Heart left ventricle (tissue), 16 donors: ENCODE data around the gene GSG1L. TPM values are rescaled to one million over a fixed set of nuclear protein-coding genes. Genes with fewer than 3 reads are reported as not detected.

Source experiments
- ATAC-seq, 4 donors: fragments of 200-7000 bp; cut with Tn5 transposase; one replicate each; pipeline ENCODE4 v1.9.1; 2020 to 2022; ENCODE audit warnings: moderate library complexity in 4 of 4, mild to moderate bottlenecking in 3 of 4, moderate number of reproducible peaks in 1 of 4
- DNase-seq, 5 donors: peaks; one replicate each; pipeline ENCODE4 v3.0.0-alpha.2; 2020
- H3K27ac ChIP-seq, 12 donors: fragments of 200-600 bp; sonication (generic) in 4 of 12; one replicate each; pipeline versions ENCODE4 v1.5.0 to v1.8.0; 2016 to 2022; ENCODE audit warnings: mild to moderate bottlenecking in 2 of 12
- H3K27me3 ChIP-seq, 9 donors: fragments of 200-600 bp; sonication (generic) in 2 of 9; one replicate each; pipeline versions ENCODE4 v1.5.1 to v1.8.0; 2016 to 2022; ENCODE audit warnings: mild to moderate bottlenecking in 3 of 9
- H3K36me3 ChIP-seq, 9 donors: fragments of 200-600 bp; sonication (generic) in 2 of 9; one replicate each; pipeline versions ENCODE4 v1.5.0 to v1.8.0; 2018 to 2022; ENCODE audit warnings: mild to moderate bottlenecking in 2 of 9
- H3K4me1 ChIP-seq, 12 donors: fragments of 200-600 bp; sonication (generic) in 4 of 12; one replicate each; pipeline versions ENCODE4 v1.5.0 to v1.8.0; 2016 to 2022; ENCODE audit warnings: mild to moderate bottlenecking in 3 of 12
- H3K4me3 ChIP-seq, 12 donors: fragments of 200-600 bp; sonication (generic) in 4 of 12; one replicate each; pipeline versions ENCODE4 v1.5.0 to v1.8.0; 2017 to 2022; ENCODE audit warnings: mild to moderate bottlenecking in 9 of 12, moderate library complexity in 4 of 12
- H3K9me3 ChIP-seq, 12 donors: fragments of 200-600 bp; sonication (generic) in 4 of 12; one replicate each; pipeline versions ENCODE4 v1.5.0 to v1.8.0; 2016 to 2022; ENCODE audit warnings: mild to moderate bottlenecking in 1 of 12
- POLR2A ChIP-seq, 2 donors: fragments of 450-650 bp; IDR thresholded peaks; one replicate each; pipeline ENCODE4 v1.6.1; 2017; ENCODE audit warnings: antibody characterized with exemption in 2 of 2, mild to moderate bottlenecking in 2 of 2, moderate library complexity in 2 of 2
- WGBS, 4 donors: extraction: QIAGEN DNeasy Blood & Tissue Kit in 2 of 4; methylation state at CpG; one replicate each; pipeline versions ENCODE4 v1.1.5 to v1.1.7; 2013 to 2018; 5-methylcytosine and 5-hydroxymethylcytosine counted together
- intact Hi-C, 10 donors: fragments of 100-400 bp; cut with DNase I; formaldehyde crosslinking; loops; one replicate each; pipeline versions ENCODE4 v1.11.1 to v1.14.2; 2022
- polyA plus RNA-seq, 2 donors: library from polyadenylated mRNA; stranded (reverse); fragments of 200-250 nt; gene quantifications; one replicate each; pipeline ENCODE4 v1.2.3, GENCODE V29; 2013
- total RNA-seq, 9 donors: library from RNA; depleted of rRNA in 2 of 9; stranded (reverse); fragments of >200 nt in 2 of 9; fragmentation: NEBNext Ultra II Directional in 3 of 9; extraction: Animal tissue kit (Norgen Biotek cat#: 25700) in 3 of 9; gene quantifications; one replicate each; pipeline versions ENCODE4 v1.1.0 to v1.2.4, GENCODE V29; 2016 to 2023
- TF ChIP-seq, protein P1 (sequence below), 12 donors: fragments of 200-600 bp; sonication (generic) in 4 of 12; IDR thresholded peaks; one replicate each; pipeline versions ENCODE4 v1.5.0 to v1.8.0; 2018 to 2022; ENCODE audit warnings: antibody characterized with exemption in 12 of 12, mild to moderate bottlenecking in 5 of 12
- donor health status: ischemic (EF 13 %, LVEDD 7.1; RV severe dilation, severe dysfunction).
- donor health status: healthy with polysubstance abuse.
- donor health status: DM: no; HTN: yes; CAD: no.
- donor health status: DM: no; HTN: no; CAD: no.
- donor health status: ischemic (EF 25% LVEDD 6.9; RV normal size, moderate dysfunction).
- donor health status: ischemic (EF 25% LVEDD 5.7; RV mildly dilated, moderate dysfunction).
- donor health status: healthy.
- donor health status: DM: yes; HTN: yes; CAD: no.
- donor health status: ischemic (EF 35%, LVEDD 5.7; RV mildly dilated, moderate dysfunction).
- donor health status: nonischemic (EF 11% LVEDD 7.7; RV severe dilation, severe dysfunction).
- donor health status: DM: yes; HTN: yes; CAD: no.
- donor health status: PGD.
- donor health status: ischemic (EF 29% LVEDD 5.4; RV normal size, mild dysfunction).
- donor health status: nonischemic (EF 23%, LVEDD 6.1; RV moderate dilation, normal function).

GSG1L gene
- total and polyA plus RNA-seq, 11 donors: 0.11 to 8.7 (median 1.8) TPM; not detected in 4

DNA sequence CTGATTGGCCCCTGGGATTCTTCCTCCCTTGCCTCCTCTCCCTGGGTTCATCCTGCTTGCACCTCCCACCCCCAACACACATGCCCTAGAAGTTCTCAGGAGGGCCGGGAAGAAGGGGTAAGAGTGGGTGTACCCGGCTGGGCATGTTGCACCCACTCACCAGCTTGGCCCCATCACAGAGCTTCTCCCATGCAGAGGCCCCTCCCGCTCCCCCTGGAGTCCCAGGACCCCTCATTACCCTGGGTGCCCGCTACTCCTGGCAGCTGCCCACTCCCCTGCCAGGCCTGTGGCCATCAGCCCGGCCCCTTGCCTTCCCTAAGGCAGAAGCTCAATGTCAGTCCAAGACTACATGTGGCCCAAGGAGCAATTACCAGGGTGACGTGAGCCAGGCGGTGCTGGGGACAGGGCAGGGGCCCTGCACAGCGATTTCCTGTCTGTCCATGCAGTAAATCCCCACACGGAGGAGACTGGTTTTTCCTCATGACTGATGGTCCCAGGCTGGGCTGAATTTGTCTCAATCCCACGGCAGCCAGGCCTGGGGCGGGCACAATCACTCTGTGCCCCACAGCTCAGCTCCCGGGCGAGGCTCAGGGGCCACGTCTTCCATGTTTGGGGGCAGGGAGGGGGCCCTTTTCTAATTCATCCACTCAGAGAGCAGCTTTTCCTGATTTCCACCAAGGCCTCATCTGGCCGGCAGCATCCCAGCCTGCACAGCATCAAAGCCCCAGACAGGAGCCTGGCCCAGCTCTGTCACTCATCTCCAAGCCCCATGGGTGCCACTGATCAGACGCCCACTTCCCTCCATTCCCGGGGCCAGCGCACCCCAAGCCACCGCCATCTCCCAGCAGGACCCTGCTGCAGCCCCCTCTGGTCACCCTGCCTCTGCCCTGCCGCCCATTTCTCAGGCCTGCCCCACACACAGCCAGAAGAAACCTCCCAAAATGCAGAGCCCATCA, 278.9 kb downstream of the GSG1L start:
- intact Hi-C loops: no loop called here
- ATAC-seq (no peak), DNase-seq (peak in 1 of 5 donors; percentile 19)
- no peaks in the 10 kb centered on the region for H3K4me1 ChIP-seq
- TF ChIP-seq POLR2A (IDR thresholded peaks at IDR 0.05): no peak
- TF ChIP-seq, protein P1, sequence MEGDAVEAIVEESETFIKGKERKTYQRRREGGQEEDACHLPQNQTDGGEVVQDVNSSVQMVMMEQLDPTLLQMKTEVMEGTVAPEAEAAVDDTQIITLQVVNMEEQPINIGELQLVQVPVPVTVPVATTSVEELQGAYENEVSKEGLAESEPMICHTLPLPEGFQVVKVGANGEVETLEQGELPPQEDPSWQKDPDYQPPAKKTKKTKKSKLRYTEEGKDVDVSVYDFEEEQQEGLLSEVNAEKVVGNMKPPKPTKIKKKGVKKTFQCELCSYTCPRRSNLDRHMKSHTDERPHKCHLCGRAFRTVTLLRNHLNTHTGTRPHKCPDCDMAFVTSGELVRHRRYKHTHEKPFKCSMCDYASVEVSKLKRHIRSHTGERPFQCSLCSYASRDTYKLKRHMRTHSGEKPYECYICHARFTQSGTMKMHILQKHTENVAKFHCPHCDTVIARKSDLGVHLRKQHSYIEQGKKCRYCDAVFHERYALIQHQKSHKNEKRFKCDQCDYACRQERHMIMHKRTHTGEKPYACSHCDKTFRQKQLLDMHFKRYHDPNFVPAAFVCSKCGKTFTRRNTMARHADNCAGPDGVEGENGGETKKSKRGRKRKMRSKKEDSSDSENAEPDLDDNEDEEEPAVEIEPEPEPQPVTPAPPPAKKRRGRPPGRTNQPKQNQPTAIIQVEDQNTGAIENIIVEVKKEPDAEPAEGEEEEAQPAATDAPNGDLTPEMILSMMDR (IDR thresholded peaks at IDR 0.05): no peak
- peaks cover 0 to 11% (median 0%) of the 10 kb centered on the region in 9 donors for H3K27me3 ChIP-seq
- peaks cover 0 to 7% (median 0%) of the 10 kb centered on the region in 12 donors for H3K9me3 ChIP-seq
- 65 to 74% (median 66%) methylated on average over 20 of the region's 20 CpGs for WGBS, 4 donors
- no peak overlapping the region for H3K27ac ChIP-seq
- no peaks in the 10 kb centered on the region for H3K36me3 ChIP-seq
- no peak overlapping the region for H3K4me3 ChIP-seq

- H3K4me3 ChIP-seq: no peak overlapping the region
- no peaks in the 10 kb centered on the region for H3K4me1 ChIP-seq
- H3K27ac ChIP-seq: no peak overlapping the region
- DNase-seq (no peak), ATAC-seq (no peak)
- intact Hi-C loops: no loop called here
- 70 to 81% (median 73%) methylated on average over 15 to 19 of the region's 19 CpGs for WGBS, 4 donors
- no peak for TF ChIP-seq POLR2A (IDR thresholded peaks at IDR 0.05)
- TF ChIP-seq, protein P1 (IDR thresholded peaks at IDR 0.05): no peak
- H3K9me3 ChIP-seq: no peaks in the 10 kb centered on the region
- H3K36me3 ChIP-seq: peaks cover 0 to 16% (median 3%) of the 10 kb centered on the region in 9 donors
- peaks cover 0 to 11% (median 0%) of the 10 kb centered on the region in 9 donors for H3K27me3 ChIP-seq
Observed at GRCh38 chr16:27781981-27782880, 281.3 kb downstream of the GSG1L start.

- DNase-seq (peak in 3 of 5 donors; percentile 25 to 65 (median 43)), ATAC-seq (peak in 3 of 4 donors; percentile 63 to 79 (median 65))
- Histone ChIP-seq H3K9me3 (no peaks in the 10 kb centered on the region), H3K4me3 (no peak overlapping the region), H3K27me3 (peaks cover 0 to 11% (median 0%) of the 10 kb centered on the region in 9 donors), H3K4me1 (no peaks in the 10 kb centered on the region), H3K27ac (no peak overlapping the region), H3K36me3 (peaks cover 0 to 21% (median 3%) of the 10 kb centered on the region in 9 donors)
- TF ChIP-seq POLR2A (IDR thresholded peaks at IDR 0.05): no peak
- TF ChIP-seq, protein P1 (IDR thresholded peaks at IDR 0.05): no peak
- intact Hi-C loops: no loop called here
- 20 to 46% (median 23%) methylated on average over 5 to 7 of the region's 7 CpGs for WGBS, 4 donors
Observed at GRCh38 chr16:27781195-27781524, 282.4 kb downstream of the GSG1L start.
